HCT116 (cell line): Measurements from ENCODE around the gene ESR2. TPM values are rescaled to one million over a fixed set of nuclear protein-coding genes. Genes with fewer than 3 reads are reported as not detected.

ENCODE experiments used
- ATAC-seq: fragments of 200-7000 bp; cut with Tn5 transposase; 2 replicates; pipeline ENCODE4 v1.9.1; 2020; ENCODE audit warnings: mild to moderate bottlenecking, moderate library complexity
- BruUV-seq: library from RNA; stranded (reverse); fragments of 400-500 nt; replicated peaks from 2 replicates; lab custom pipeline; 2021; lab: Mats Ljungman, UMichigan
- CTCF ChIA-PET: fragments of 300-600 bp; sonication (Branson Sonifier 250); formaldehyde crosslinking; loops from one replicate; lab custom pipeline; 2021; ENCODE audit warnings: antibody characterized with exemption; lab: Charles Lee
- POLR2A ChIA-PET: fragments of 300-600, 350-600 bp; sonication (Branson Sonifier 250); formaldehyde crosslinking; loops from one replicate; lab custom pipeline; 2021; ENCODE audit warnings: antibody characterized with exemption; lab: Charles Lee
- RAD21 ChIA-PET, 2 experiments: fragments of 300-600 bp; sonication (Branson Sonifier 250); formaldehyde crosslinking; loops; one replicate each; lab custom pipeline; 2023; ENCODE audit warnings: low total read pairs in 2 of 2; ENCODE audit not compliant: uncharacterized antibody in 2 of 2, unreplicated experiment in 2 of 2, low non-redundant PET in 1 of 2; lab: Charles Lee
- DNase-seq: peaks from one replicate; pipeline ENCODE4 v3.0.0-alpha.2; 2010; ENCODE audit warnings: low read depth, low spot score
- H2AFZ ChIP-seq: fragments of 200-600 bp; shearing (Covaris generic), sonication (generic); 2 replicates; pipeline ENCODE4 v1.6.1; 2017; ENCODE audit warnings: low read depth, mixed run types, mixed read lengths, antibody characterized with exemption, low read length; ENCODE audit not compliant: poor library complexity, severe bottlenecking
- H3K27ac ChIP-seq: 2 replicates; pipeline ENCODE4 v1.5.1; 2012; ENCODE audit warnings: low read depth, low read length
- H3K27me3 ChIP-seq: fragments of 200-600 bp; sonication (generic); 2 replicates; pipeline ENCODE4 v1.6.1; 2016; ENCODE audit warnings: mixed run types, low read length, mixed read lengths; ENCODE audit not compliant: insufficient read depth
- H3K36me3 ChIP-seq, 2 experiments: fragments of 200-500 bp in 1 of 2; fragments of 200-600 bp in 1 of 2; sonication (Bioruptor generic) in 1 of 2; sonication (generic) in 1 of 2; 2 replicates each; pipeline versions ENCODE4 v1.5.1 to v1.6.1; 2014 to 2016; ENCODE audit warnings: low read length in 2 of 2, inconsistent platforms in 1 of 2, mixed read lengths in 1 of 2, mixed run types in 1 of 2; ENCODE audit not compliant: insufficient read depth in 2 of 2, control insufficient read depth in 1 of 2
- H3K4me1 ChIP-seq, 2 experiments: fragments of 200-600 bp in 1 of 2; sonication (generic) in 1 of 2; 2 replicates each; pipeline versions ENCODE4 v1.5.1 to v1.6.1; 2012 to 2017; ENCODE audit warnings: low read length in 2 of 2, inconsistent platforms in 1 of 2, mild to moderate bottlenecking in 1 of 2, mixed read lengths in 1 of 2, mixed run types in 1 of 2, moderate library complexity in 1 of 2; ENCODE audit not compliant: insufficient read depth in 2 of 2, control insufficient read depth in 1 of 2
- H3K4me2 ChIP-seq: fragments of 200-600 bp; sonication (generic); 2 replicates; pipeline ENCODE4 v1.6.1; 2017; ENCODE audit warnings: mixed run types, low read length, mixed read lengths
- H3K4me3 ChIP-seq, 2 experiments: fragments of 200-600 bp in 1 of 2; sonication (generic) in 1 of 2; replicated peaks in 1 of 2; 2 replicates each; pipeline ENCODE4 v1.5.1; 2011 to 2016; ENCODE audit warnings: low read length in 2 of 2, control low read depth in 1 of 2, low read depth in 1 of 2, mild to moderate bottlenecking in 1 of 2, mixed read lengths in 1 of 2, mixed run types in 1 of 2
- H3K79me2 ChIP-seq: fragments of 200-600 bp; sonication (generic); 2 replicates; pipeline ENCODE4 v1.6.1; 2017; ENCODE audit warnings: mild to moderate bottlenecking, mixed run types, low read length, moderate library complexity, mixed read lengths; ENCODE audit not compliant: insufficient read depth
- H3K9ac ChIP-seq: fragments of 200-600 bp; sonication (generic); 2 replicates; pipeline ENCODE4 v1.6.1; 2016; ENCODE audit warnings: low read length, mixed read lengths
- H3K9me2 ChIP-seq: fragments of 200-600 bp; sonication (generic), shearing (Covaris generic); 2 replicates; pipeline ENCODE4 v1.6.1; 2017; ENCODE audit warnings: mixed run types, mild to moderate bottlenecking, moderate library complexity; ENCODE audit not compliant: insufficient read depth
- H3K9me3 ChIP-seq, 2 experiments: fragments of 200-500 bp in 1 of 2; fragments of 200-600 bp in 1 of 2; sonication (Bioruptor generic) in 1 of 2; sonication (generic) in 1 of 2; 2 replicates each; pipeline ENCODE4 v1.6.1; 2014 to 2017; ENCODE audit warnings: low read length in 2 of 2, mixed read lengths in 2 of 2, inconsistent platforms in 1 of 2, low read depth in 1 of 2, mild to moderate bottlenecking in 1 of 2, mixed run types in 1 of 2, moderate library complexity in 1 of 2; ENCODE audit not compliant: control insufficient read depth in 1 of 2, insufficient read depth in 1 of 2
- H4K20me1 ChIP-seq: fragments of 200-600 bp; sonication (generic), shearing (Covaris generic); 2 replicates; pipeline ENCODE4 v1.6.1; 2017; ENCODE audit warnings: mixed run types, mild to moderate bottlenecking, moderate library complexity; ENCODE audit not compliant: insufficient read depth
- CBX3 ChIP-seq: IDR thresholded peaks from 2 replicates; pipeline ENCODE4 v1.6.1; 2012; ENCODE audit warnings: low read depth
- CEBPB ChIP-seq: IDR thresholded peaks from 2 replicates; pipeline ENCODE4 v1.6.1; 2012; ENCODE audit warnings: low read depth
- EGR1 ChIP-seq: IDR thresholded peaks from 2 replicates; pipeline ENCODE4 v1.6.1; 2012; ENCODE audit warnings: low read depth
- ELF1 ChIP-seq: IDR thresholded peaks from 2 replicates; pipeline ENCODE4 v1.6.1; 2012; ENCODE audit warnings: low read depth, borderline replicate concordance
- POLR2A ChIP-seq: IDR thresholded peaks from 2 replicates; pipeline ENCODE4 v1.7.0; 2011; ENCODE audit warnings: borderline replicate concordance; ENCODE audit not compliant: insufficient read depth, insufficient read length; ENCODE audit errors: extremely low read depth
- POLR2AphosphoS5 ChIP-seq: IDR thresholded peaks from 2 replicates; pipeline ENCODE4 v1.6.1; 2011; ENCODE audit warnings: mild to moderate bottlenecking, low read depth, low read length, moderate library complexity
- RAD21 ChIP-seq: IDR thresholded peaks from 2 replicates; pipeline ENCODE4 v1.6.1; 2012; ENCODE audit warnings: low read depth, mild to moderate bottlenecking
- SIN3A ChIP-seq: IDR thresholded peaks from 2 replicates; pipeline ENCODE4 v1.6.1; 2012; ENCODE audit warnings: low read depth
- TCF7L2 ChIP-seq: IDR thresholded peaks from 2 replicates; pipeline ENCODE4 v1.7.0; 2011; ENCODE audit warnings: borderline replicate concordance, inconsistent platforms; ENCODE audit not compliant: insufficient read depth, insufficient read length; ENCODE audit errors: extremely low read depth
- ZFX ChIP-seq: fragments of 450-650 bp; IDR thresholded peaks from 2 replicates; pipeline ENCODE4 v1.6.1; 2017
- intact Hi-C: fragments of 100-400 bp; cut with micrococcal nuclease; formaldehyde crosslinking; loops from 2 replicates; pipeline ENCODE4 v1.10.0; 2022
- total RNA-seq: library from RNA; stranded (reverse); gene quantifications from one replicate; pipeline ENCODE4 v1.2.1, GENCODE V29; 2021; ENCODE audit not compliant: unreplicated experiment

The ESR2 gene
- total RNA-seq, 1 experiment from 2014 or later, result 0.32 TPM

GRCh38 chr14:64196056-64196455 lies 98.1 kb downstream of the ESR2 start (continued):
- TF ChIP-seq SIN3A (no peak), ELF1 (no peak), TCF7L2 (no peak), EGR1 (no peak)

DNA sequence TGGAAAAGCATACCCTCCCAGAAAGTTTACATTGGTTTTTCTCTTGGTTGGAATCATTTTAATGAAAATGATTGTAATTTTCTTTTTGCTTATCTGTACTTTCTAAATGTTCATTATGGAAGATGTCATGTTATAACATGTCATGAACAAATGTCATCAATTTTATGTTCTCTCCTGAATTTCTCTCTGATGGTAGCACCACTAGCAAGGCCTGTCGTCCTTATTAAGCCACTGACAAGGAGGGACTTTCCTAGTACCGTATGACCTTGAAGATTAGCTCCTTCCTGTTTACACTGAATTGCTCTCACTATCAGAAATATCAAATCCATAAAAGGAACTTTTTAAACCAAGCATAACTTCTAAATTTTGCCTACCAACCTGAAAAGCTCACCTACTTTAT lies 99.0 kb downstream of the ESR2 start:
- Histone ChIP-seq H2AFZ (no peak overlapping the region), H4K20me1 (no peaks in the 10 kb centered on the region), H3K9me2 (no peaks in the 10 kb centered on the region), H3K27me3 (no peaks in the 10 kb centered on the region), H3K36me3 (no peaks in the 10 kb centered on the region), H3K4me1 (peaks cover 0 to 8% of the 10 kb centered on the region in 2 experiments; a peak in 1 of 4 replicates), H3K9me3 (no peaks in the 10 kb centered on the region), H3K9ac (no peak overlapping the region), H3K27ac (no peak overlapping the region), H3K79me2 (no peaks in the 10 kb centered on the region), H3K4me2 (no peak overlapping the region), H3K4me3 (no peak overlapping the region)
- ChIA-PET CTCF (no interaction called here), RAD21 (no interaction called here), POLR2A (no interaction called here)
- no TSS peak for BruUV-seq
- no peak for DNase-seq
- intact Hi-C loops, result no loop called here
- no peak for ATAC-seq
- TF ChIP-seq CEBPB (no peak), POLR2AphosphoS5 (no peak)

GRCh38 chr14:64194404-64194803 lies 99.8 kb downstream of the ESR2 start:
- H4K20me1 ChIP-seq, result no peaks in the 10 kb centered on the region
- no peaks in the 10 kb centered on the region for H3K79me2 ChIP-seq
- TF ChIP-seq SIN3A (no peak), POLR2A (no peak), RAD21 (no peak), CBX3 (no peak), ZFX (no peak)
- TF ChIP-seq, all 23 proteins: peak for 0
- Histone ChIP-seq H3K9me2 (no peaks in the 10 kb centered on the region), H3K9me3 (no peaks in the 10 kb centered on the region), H3K27me3 (no peaks in the 10 kb centered on the region), H3K36me3 (no peaks in the 10 kb centered on the region), H3K27ac (no peak overlapping the region), H3K4me3 (no peak overlapping the region), H3K9ac (no peak overlapping the region), H3K4me2 (no peak overlapping the region), H3K4me1 (peaks cover 0 to 8% of the 10 kb centered on the region in 2 experiments; a peak in 1 of 4 replicates), H2AFZ (no peak overlapping the region)
- ATAC-seq (no peak), DNase-seq (no peak)
- ChIA-PET CTCF (no interaction called here), RAD21 (no interaction called here), POLR2A (no interaction called here)
- intact Hi-C loops, result no loop called here
- no TSS peak for BruUV-seq
